NCI-H1417 (cell line): Measurements from ENCODE around the gene KCNK10.

Experiments used
- DNase-seq, 3 experiments: peaks; one replicate each; lab custom pipeline; 2025; lab: John Stamatoyannopoulos, UW

Gene KCNK10, protein sequence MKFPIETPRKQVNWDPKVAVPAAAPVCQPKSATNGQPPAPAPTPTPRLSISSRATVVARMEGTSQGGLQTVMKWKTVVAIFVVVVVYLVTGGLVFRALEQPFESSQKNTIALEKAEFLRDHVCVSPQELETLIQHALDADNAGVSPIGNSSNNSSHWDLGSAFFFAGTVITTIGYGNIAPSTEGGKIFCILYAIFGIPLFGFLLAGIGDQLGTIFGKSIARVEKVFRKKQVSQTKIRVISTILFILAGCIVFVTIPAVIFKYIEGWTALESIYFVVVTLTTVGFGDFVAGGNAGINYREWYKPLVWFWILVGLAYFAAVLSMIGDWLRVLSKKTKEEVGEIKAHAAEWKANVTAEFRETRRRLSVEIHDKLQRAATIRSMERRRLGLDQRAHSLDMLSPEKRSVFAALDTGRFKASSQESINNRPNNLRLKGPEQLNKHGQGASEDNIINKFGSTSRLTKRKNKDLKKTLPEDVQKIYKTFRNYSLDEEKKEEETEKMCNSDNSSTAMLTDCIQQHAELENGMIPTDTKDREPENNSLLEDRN

DNA sequence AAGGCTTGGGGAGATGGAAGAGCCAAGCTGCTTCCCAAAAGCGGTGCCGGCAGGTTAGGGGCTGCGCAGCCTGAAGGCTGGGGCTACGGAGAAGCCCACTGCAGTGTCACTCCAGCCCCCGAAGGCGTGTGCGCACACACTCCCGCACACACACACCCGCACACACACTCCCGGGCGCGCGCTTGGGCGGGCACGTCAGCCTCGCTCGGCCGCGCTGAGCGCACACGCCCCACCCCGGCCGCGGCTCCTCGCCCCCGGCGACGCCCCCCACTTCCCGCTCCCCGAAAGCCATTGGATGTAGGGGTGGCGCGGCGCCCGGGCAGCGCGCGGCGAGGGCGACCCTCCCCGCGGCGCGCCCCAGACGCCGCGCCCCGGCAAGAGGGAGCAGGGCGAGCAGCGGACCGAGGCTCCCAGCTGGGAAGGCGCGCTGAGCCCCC lies at the start of gene KCNK10:
TSS of gene KCNK10 (minus strand) at position 184 of the 437 bp plus-strand sequence. CDS start 471 bp downstream, outside the sequence.
- DNase-seq, result peak in 2 of 3 experiments; percentile 70 to 79

DNA sequence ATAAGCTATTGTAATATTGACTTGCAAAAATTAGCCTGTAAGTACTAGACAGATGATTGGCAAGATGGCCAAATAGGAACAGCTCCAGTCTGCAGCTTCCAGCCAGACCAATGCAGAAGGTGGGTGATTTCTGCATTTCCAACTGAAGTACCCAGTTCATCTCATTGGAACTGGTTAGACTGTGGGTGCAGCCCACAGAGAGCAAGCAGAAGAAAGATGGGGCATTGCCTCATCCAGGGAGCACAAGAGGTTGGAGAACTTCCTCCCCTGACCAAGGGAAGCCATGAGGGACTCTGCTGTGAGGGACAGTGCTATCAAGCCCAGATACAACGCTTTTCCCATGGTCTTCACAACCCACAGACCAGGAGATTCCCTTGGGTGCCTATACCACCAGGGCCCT lies 46.4 kb upstream of the KCNK10 start:
- no peak for DNase-seq

DNA sequence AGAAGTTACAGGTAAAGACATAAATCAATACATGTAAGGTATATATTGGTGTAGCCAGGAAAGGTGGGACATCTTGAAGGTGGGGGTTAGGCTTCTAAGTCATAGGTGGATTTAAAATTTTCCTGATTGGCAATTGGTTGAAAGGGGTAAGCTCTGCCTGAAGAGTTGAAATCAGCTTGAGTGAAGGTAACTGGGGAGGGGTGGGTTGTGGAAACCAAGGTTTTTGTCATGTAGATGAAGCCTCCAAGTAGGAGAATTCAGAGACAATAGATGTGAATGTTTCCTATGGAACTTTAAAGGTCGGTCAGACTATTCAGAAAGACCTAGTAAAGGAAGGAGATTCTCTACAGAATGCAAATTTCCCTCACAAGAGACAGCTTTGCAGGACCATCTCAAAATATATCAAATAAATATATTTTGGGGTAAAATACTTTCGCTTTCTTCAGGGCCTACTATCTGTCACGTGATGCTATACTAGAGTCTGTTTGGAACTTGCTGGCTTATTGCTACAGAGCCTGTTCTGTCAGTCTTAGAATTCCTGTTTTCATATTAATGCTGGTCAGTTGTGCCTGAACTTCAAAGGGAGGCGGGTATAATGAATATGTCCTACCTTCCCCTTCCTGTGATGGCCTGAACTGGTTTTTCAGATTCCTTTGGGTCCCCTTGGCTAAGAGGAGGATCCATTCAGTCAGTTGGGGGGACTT lies 41.8 kb upstream of the KCNK10 start:
- no peak for DNase-seq

DNA sequence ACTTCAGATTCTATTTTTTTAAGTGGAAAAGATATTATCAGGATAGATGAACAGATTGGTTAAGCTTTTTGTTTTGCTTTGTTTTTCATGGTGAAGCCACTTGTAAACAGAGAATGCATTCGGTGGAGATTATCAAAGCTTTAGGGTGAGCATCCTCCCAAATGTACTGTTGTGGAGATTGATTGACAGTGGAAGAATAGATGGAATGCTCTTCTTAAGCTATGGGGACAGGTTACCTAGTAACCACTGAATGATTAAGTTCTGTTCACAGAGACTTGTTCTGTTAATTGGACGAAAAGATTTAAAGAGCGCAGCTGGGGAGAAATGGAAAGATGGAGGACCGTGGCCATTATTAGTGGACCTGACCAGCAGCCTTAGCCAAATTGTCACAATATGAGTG lies 40.6 kb upstream of the KCNK10 start:
- peak in 1 of 3 experiments; percentile 38 for DNase-seq

DNA sequence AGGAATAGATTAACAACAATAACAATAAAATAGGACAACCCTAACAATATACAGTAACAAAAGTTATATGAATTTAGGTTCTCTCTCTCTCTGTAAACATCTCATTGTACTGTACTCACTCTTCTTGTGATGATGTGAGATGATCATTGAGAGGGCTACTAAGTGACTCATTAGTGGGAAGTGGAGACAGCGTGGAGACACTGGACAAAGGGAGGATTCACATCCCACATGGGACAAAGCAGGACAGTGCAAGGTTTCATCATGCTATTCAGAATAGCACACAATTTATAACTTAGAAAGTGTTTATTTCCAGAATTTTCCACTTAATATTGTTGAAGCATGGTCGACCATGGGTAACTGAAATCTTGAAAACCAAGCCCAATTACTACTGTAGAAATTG lies 36.4 kb upstream of the KCNK10 start:
- DNase-seq, result no peak

DNA sequence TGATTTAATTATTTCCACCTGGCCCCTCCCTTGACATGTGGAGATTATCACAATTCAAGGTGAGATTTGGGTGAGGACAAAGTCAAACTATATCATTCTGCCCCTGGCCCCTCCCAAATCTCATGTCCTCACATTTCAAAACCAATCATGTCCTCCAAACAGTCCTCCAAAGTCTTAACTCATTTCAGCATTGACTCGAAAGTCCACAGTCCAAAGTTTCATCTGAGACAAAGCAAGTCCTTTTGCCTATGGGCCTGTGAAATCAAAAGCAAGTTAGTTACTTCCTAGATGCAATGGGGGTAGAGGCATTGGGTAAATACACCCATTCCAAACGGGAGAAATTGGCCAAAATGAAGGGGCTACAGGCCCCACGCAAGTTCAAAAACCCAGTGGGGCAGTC lies 31.3 kb upstream of the KCNK10 start:
- no peak for DNase-seq

DNA sequence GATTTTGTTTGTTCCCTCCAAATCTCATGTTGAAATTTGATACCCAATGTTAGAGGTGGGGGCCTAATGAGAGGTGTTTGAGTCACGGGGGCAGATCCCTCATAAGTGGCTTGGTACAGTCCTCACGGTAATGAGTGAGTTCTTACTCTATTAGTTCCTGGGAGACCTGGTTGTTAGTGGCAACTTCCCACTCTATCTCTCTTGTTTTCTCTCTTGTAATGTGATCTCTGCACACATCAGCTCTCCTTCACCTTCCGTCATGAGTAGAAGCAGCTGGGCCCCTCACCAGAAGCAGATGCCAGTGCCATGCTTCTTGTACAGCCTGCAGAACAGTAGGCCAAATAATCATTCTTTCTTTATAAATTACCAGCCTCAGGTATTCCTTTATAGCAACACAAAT lies 29.6 kb upstream of the KCNK10 start:
- peak in 2 of 3 experiments; percentile 91 to 92 for DNase-seq

DNA sequence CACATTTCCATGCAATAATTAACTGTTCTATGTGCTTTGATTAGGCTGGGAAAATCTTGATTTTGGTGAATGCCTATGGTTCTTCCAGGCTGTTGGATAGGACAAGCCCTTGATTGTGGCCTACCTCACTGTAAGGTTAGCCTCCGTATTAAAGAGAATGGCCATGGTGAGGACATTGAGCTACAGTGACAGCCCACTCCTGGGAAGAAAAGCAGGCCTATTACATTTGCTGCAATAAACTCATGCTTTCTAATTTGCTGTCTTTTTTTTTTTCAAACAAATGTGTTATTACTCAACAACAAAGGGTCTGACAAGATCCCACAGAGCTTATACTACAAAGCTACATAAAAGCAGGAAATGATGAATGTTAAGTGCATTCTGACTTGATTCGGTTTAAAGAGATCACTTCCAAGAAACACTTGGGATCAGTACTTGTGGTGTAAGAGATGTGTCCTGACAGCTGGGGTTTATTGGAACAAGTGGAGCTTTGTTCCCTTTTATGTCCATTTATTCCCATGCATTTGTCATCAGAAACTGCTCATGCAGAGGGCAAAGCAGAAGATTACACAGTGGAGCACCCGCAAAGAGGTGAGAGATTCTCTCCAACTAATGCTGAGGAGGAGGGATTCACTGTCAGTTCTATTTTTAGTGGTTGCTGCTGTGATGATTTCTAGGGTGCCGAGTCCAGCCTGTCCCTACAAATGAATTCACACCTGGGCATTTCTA lies 29.1 kb upstream of the KCNK10 start:
- peak in 2 of 3 experiments; percentile 54 to 95 for DNase-seq

DNA sequence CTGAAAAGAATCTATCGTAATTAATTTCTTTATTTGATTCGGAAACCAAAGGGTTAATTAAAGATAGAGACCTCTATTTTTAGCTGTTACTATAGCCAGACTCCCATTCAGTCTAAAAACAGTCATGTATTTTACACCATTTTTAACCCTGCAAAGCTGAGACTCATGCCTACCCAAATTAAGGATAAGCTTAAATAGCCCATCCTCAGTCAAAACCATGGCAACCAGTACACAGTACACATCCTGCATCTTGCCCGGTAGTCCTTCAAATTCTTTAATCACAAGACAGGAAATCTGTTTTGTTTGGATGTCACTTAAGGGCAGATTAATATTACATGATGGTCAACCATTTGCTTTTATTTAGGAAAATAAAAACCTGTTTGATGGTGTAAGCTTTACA lies 25.5 kb upstream of the KCNK10 start:
- DNase-seq, result peak in 1 of 3 experiments; percentile 36

DNA sequence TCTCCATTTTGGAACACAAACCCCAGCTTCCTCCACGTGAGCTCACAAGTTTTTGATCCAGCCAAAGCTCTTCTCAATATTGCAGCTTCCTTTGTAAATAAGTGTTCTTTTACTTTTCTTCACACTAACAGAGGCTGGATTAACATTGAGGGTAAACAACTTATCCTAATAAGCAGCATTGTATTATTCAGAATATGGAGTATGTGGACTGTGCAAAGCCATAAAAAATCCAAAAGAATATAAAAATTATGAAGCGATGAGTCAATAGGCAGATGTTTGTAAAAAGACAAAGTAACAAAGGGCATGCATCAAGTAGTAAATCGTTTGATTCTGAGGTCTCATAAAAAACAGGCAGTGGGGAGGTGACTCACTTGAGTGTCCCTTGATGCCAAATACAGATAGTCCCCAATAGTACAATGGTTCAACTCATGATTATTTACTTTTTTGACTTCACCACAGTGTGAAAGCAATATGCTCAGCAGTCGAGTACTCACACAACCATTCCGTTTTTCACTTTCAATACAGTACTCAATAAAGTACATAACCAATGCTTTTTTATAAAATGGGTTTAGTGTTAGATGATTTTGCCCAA lies 23.1 kb upstream of the KCNK10 start:
- DNase-seq, result peak in 1 of 3 experiments; percentile 30

DNA sequence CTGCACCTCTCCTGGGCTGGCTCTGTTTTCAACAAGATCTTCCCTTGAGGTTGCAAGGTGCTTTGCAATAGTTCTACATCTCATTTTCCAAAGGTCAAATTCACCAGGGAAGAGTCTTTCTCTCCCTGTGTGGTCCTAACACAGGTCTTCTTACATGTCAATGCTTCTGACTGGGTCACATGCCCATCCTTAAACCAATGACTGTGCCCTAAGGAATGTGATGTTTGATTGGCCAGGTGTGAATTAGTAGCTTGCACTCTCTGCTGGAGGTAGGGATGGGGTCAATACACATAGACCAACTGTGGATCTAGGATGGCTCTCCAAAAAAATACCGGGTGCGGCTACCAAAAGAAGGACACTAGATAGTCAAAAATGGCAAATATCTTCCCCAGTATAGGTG lies 19.9 kb upstream of the KCNK10 start:
- DNase-seq, result no peak

DNA sequence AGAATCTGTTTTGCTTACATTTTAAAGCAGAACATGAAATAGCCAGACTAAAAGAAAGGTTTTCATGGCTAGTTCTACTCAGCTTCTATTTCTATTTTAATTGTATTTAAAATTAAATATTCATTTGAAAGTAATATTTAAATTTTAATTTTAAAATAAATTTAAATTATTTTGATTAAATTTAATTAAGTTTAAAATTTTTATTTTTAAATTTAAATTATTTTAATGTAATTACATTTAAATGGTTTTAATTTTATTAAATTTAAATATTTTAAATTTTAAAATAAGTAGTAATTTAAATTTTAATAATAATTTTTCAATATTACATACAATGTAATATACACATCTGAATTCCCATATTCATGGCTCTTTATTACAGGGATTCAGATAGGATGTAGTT lies 17.3 kb upstream of the KCNK10 start:
- no peak for DNase-seq

DNA sequence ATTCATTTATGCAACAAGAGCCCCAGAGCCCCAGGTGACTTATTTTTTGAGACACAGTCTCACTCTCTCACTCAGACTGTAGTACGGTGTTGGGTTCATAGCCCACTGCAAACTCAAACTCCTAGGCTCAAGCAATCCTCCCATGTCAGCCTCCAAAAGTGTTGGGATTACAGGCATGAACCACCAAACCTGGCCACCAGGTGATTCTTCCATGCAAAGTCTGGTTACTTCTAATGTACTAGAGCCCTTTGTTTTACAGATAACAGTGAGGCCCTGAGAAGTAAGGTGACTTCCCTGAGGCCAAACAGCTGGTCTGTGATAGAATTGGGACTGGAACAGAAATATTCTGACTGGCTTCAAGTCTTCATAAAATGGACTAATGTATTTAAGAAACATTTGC lies 10.0 kb upstream of the KCNK10 start:
- no peak for DNase-seq

DNA sequence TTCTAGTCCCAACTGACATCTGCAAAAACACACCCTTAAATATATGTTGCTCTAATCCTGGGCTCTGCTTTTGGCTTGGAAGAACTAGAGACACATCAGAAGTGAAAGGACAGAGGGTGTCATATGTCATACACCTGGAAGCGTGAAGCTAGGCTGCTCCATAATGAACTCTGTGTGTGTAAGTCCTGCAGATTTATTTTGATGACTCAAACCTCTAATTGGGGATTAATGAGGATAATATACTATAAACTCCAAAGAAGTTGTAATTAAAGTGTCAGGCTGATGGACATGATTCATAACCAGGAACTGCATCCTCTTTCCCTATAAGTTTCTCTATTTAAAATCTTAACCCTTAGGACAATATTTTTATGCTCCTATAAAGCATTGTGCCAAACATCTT lies 4.4 kb upstream of the KCNK10 start:
- DNase-seq, result peak; percentile 39 to 79 (median 49)

DNA sequence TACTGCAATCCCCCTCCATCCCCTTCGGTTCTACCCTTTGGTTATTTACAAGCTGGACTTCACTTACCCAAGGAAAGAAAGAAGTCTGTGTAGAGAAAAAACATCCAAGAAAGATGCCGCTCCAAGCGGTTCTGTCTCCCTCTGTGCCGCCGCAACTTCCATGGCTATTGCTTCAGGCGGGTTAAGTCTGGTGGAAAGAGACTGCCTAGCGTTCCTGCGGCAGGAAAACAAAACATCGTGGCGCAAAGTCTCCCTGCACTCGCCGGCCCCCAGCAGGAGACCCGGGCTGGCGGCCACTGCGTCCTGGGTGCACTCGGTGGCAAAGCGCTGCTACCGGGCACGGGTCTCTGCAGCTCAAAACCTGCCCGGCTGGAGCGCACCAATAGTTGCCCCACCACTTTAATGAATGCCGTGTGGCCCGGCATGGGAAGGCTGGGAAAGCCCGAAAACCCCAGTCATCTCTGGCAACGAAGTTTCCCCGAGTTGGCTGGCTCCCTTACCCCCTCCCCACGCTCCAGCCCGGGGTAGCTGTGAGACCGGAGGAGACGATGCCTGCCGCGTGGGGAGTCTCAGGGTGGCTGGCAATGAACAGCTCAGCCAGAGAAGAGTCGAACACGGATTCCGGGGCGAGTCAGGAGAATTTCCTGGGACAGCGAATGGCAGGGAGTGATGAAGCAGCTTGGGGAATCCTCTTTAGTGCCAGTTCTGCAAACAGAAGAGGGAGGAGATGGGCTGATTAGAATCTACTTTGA lies 3.5 kb upstream of the KCNK10 start:
- peak; percentile 41 to 65 (median 56) for DNase-seq

DNA sequence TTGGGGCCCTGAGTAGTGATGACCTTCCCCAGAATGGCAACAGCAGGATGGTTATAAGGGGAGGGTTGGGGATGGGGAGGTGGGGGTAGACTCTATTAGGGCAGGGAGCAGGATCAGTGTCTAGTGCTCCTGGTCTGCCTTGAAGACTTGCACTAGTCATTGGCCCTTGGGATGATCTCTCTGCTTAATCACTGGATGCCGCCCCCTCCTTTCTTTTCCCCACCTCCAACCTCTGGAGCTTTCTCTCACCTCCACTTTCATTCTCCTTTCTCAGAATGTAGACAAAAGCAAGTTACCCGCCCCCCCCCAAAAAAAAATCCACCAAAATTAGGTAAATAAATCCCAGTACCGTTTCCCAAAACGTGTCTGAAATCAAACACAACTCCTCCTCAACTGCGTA lies 2.8 kb upstream of the KCNK10 start:
- no peak for DNase-seq

DNA sequence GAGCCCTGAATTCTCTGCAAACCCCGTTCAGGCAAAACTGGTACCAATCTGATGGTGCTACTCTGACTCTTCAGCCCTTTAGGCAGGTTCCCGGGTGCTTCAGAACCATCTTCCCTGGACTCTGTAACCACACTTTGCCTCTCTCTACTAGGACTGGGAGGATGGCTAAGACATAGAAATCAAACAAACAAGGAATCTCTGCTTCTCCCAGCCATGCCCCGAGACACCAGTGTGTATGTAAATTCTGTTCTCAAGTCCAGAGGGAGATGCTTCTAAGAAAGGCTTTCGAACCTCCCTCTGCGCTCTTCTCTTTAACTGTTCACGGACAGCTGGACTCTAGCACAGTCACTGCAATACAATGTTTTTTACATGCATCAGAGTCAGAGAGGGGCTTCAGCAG lies 1.9 kb upstream of the KCNK10 start:
- DNase-seq, result no peak

DNA sequence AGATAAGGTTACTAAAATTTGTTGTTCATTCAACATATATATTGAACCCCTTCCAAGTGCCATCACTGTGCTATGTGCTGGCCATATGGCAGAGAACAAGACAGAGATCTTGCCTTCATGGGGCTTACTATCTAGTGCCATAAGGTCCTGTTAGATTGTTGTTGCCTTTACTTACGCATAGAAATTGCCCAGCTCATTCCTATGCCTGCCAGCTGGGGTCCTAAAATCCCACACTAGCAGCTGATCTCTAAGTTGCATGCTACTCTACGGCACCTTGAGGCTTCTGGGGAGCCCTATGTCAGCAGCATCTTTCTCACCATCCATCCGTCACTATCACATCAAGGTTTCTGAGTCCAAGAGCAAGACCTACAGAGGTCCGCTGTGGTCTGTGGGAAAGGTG lies 1.4 kb upstream of the KCNK10 start:
- no peak for DNase-seq

DNA sequence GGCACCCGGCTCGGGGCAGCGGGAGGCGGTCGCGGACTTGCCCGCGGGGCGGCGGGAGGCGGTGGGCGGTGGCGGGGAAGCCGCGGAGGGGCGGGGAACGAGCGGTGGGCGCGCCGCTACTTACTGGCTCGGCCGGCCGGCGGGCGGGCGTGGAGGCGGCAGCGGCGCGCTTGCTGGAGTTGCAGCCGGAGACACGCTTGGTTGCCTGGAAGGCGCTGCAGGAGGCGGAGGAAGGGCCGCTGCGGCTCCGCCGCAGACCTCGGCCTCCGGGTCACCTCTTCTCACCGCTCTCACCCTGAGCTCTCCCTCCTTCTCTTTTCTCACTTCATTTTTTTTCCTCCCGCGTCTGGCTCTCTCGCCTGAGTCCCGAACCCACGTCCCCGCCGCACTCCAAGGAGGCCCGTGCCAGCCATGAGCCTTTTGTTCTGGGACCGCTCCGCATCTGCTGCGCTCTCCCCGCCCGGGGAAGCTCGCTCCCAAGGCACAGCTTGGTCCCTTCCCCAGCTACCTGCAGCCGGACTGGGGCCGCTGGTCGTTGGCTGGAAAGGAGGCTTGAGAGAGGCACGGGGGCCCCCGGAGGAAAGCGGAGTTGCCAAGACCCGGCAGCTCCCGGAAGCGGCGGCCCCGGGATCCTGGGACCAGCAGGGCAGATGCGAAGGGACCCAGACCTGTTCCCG lies 592 bp upstream of the KCNK10 start:
- DNase-seq, result peak; percentile 75 to 79 (median 75)

DNA sequence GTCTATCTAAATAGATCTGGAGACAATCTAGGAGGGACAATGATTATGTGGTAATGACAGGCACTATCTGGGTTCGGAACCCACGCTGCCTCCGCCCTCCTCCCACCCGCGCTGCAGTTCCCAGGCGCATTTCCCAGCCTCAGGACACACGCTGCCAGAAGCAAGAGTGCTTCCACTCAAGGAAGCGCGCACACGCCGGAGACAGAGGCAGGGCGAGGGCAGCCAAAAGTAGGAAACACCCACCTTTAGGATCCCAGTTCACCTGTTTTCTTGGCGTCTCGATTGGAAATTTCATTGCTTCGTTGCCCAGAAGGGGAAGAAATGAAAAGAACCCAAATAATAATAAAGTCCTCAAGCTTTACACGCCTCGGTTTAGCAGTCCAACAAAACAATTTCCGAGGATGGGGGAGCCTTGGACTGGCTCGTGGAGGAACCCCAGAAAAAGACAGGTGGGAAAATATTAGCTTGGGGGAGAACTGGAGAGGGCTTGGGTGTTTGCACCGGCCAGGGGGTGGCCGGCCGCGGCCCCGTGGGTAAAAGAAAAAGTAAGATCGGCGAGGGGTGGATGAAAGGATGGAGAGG lies 474 bp downstream of the KCNK10 start:
- DNase-seq, result peak; percentile 48 to 83 (median 63)
